ENCODE measurements around the gene SPRYD7.

The SPRYD7 gene

GRCh38 chr13:49904729-49905456 lies 31.2 kb downstream of the SPRYD7 start:
- no peak for DNase-seq (ENCODE audit: low spot score)
- no peak for TF ChIP-seq CTCF (IDR thresholded peaks at IDR 0.05; ENCODE audit: extremely low read depth, missing control alignments)

GRCh38 chr13:49898792-49899191 lies 37.3 kb downstream of the SPRYD7 start:
- no peak for TF ChIP-seq CTCF (IDR thresholded peaks at IDR 0.05; ENCODE audit: extremely low read depth, missing control alignments)

GRCh38 chr13:49897713-49898112 lies 38.4 kb downstream of the SPRYD7 start:
- no peak for DNase-seq (ENCODE audit: low spot score)
- TF ChIP-seq CTCF (IDR thresholded peaks at IDR 0.05; ENCODE audit: extremely low read depth, missing control alignments) = no peak

More at GRCh38 chr13:49898792-49899191, 37.3 kb downstream of the SPRYD7 start:
- no peak for DNase-seq (ENCODE audit: low spot score)

- no peak for DNase-seq (ENCODE audit: low spot score)
- TF ChIP-seq CTCF (IDR thresholded peaks at IDR 0.05; ENCODE audit: extremely low read depth, missing control alignments) = no peak
Observed at GRCh38 chr13:49895826-49896225, 40.3 kb downstream of the SPRYD7 start.

- TF ChIP-seq CTCF (IDR thresholded peaks at IDR 0.05; ENCODE audit: extremely low read depth, missing control alignments) = no peak
- DNase-seq (ENCODE audit: low spot score) = no peak
Observed at GRCh38 chr13:49893591-49893990, 42.5 kb downstream of the SPRYD7 start.

- DNase-seq (ENCODE audit: low spot score) = no peak
- no peak for TF ChIP-seq CTCF (IDR thresholded peaks at IDR 0.05; ENCODE audit: extremely low read depth, missing control alignments)
Observed at GRCh38 chr13:49890376-49890775, 45.8 kb downstream of the SPRYD7 start.

GRCh38 chr13:49878682-49879081 lies 57.5 kb downstream of the SPRYD7 start:
- no peak for TF ChIP-seq CTCF (IDR thresholded peaks at IDR 0.05; ENCODE audit: extremely low read depth, missing control alignments)
- DNase-seq (ENCODE audit: low spot score) = no peak
